T-helper 1 cell (primary cell): ENCODE data around the gene PHC1.
"Not testable (repeated sequence)": the region's sequence is repeated elsewhere in the genome, so short reads cannot be mapped to it uniquely, and the experiment has no call there.

ENCODE experiments used
- DNase-seq, 5 donors: peaks; one replicate each; pipeline ENCODE4 v3.0.0-alpha.2; 2012 to 2020

The PHC1 gene

GRCh38 chr12:8911606-8912268, 2.6 kb upstream of the PHC1 start:
- no peak for DNase-seq

- DNase-seq = no peak
These were observed 1.4 kb upstream of the PHC1 start for GRCh38 chr12:8912914-8913313.

GRCh38 chr12:8913702-8914032, 642 bp upstream of the PHC1 start:
- no peak for DNase-seq

GRCh38 chr12:8914716-8915526, 612 bp downstream of the PHC1 start:
- peak; percentile 38 to 57 (median 56) for DNase-seq

- DNase-seq = no peak
These were observed 1.8 kb downstream of the PHC1 start for GRCh38 chr12:8916154-8916553.

- DNase-seq = no peak
These were observed 2.7 kb downstream of the PHC1 start for GRCh38 chr12:8917031-8917430.

GRCh38 chr12:8917751-8918150, 3.4 kb downstream of the PHC1 start:
- no peak for DNase-seq

- not testable (repeated sequence) for DNase-seq
These were observed 5.3 kb downstream of the PHC1 start for GRCh38 chr12:8919643-8920042.

- DNase-seq = no peak
These were observed 8.2 kb downstream of the PHC1 start for GRCh38 chr12:8922544-8922943.

- not testable (repeated sequence) for DNase-seq
These were observed 16.5 kb downstream of the PHC1 start for GRCh38 chr12:8930655-8931323.

GRCh38 chr12:8932464-8932863, 18.2 kb downstream of the PHC1 start:
- not testable (repeated sequence) for DNase-seq

- DNase-seq = not testable (repeated sequence)
These were observed 19.8 kb downstream of the PHC1 start for GRCh38 chr12:8934080-8934479.

GRCh38 chr12:8936735-8937134, 22.4 kb downstream of the PHC1 start:
- DNase-seq = no peak

- not testable (repeated sequence) for DNase-seq
These were observed 23.6 kb downstream of the PHC1 start for GRCh38 chr12:8937842-8938442.

GRCh38 chr12:8941691-8942478, 27.6 kb downstream of the PHC1 start:
- no peak for DNase-seq

- DNase-seq = no peak
These were observed 29.4 kb downstream of the PHC1 start for GRCh38 chr12:8943565-8944186.

- DNase-seq = no peak
These were observed 32.4 kb downstream of the PHC1 start for GRCh38 chr12:8946733-8947132.

GRCh38 chr12:8947737-8948136, 33.4 kb downstream of the PHC1 start:
- no peak for DNase-seq

- DNase-seq = peak in 1 of 5 donors; percentile 25
These were observed 34.5 kb downstream of the PHC1 start for GRCh38 chr12:8948701-8949341.

GRCh38 chr12:8949342-8950220, 35.3 kb downstream of the PHC1 start, which contains the start of gene M6PR:
TSS of gene M6PR (minus strand) at chr12:8949645. CDS start at chr12:8946404, 3,241 bp downstream.
- DNase-seq = peak; percentile 74 to 95 (median 85)

- no peak for DNase-seq
These were observed 35.9 kb downstream of the PHC1 start for GRCh38 chr12:8950221-8950527.
